Hepatic stellate cell (primary cell): ENCODE results near the gene TBC1D8.

Source experiments
- DNase-seq: peaks from one replicate; pipeline ENCODE4 v3.0.0; 2011; ENCODE audit warnings: low spot score

TBC1D8 gene

DNA sequence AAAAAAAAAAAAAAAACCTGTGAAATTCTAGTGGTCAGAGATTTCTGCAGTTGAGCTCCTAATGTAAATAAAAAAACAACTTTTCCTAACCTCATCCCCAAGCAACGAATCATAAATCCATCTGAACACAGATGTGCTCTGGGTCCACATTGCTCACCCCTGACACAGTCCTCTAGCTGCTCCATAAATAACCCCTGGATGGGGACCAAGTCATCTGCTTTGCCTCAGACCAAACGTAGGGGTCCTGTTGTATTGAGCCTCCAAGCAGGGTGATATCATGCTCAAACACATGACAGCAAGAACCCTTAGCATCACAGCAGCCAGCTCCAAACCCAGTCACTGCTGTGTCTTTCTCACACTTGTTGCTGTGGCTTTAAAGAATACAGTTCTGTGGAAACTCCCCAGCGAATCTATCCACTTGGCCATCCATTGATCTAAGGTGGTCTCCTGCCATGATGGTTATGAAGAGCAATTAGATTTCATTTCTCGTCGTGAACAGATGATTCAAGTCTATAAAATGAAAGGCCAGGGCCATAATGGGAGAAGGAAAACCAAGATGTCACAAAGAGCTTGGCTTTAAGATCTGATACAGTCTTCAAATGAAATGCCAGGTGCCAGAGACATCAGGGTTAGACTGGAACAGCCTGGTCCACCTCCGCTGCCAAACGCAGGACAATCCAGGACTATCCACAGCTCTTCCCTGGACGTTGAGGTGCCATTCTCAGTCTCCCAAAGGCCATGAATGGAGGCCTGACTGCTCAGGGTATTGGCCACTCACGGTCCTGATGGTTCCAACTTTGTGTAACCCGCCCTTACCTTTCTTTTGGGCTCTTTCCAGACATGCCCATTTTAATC is 39.0 kb downstream of the TBC1D8 start:
- DNase-seq, result peak; percentile 89

GRCh38 chr2:101111262-101111838 is 39.8 kb downstream of the TBC1D8 start:
- no peak for DNase-seq

GRCh38 chr2:101109451-101110118 is 41.6 kb downstream of the TBC1D8 start:
- DNase-seq, result no peak

- no peak for DNase-seq
Measured at GRCh38 chr2:101108357-101108756, 42.8 kb downstream of the TBC1D8 start.

GRCh38 chr2:101107241-101107640 is 43.9 kb downstream of the TBC1D8 start:
- DNase-seq, result no peak

DNA sequence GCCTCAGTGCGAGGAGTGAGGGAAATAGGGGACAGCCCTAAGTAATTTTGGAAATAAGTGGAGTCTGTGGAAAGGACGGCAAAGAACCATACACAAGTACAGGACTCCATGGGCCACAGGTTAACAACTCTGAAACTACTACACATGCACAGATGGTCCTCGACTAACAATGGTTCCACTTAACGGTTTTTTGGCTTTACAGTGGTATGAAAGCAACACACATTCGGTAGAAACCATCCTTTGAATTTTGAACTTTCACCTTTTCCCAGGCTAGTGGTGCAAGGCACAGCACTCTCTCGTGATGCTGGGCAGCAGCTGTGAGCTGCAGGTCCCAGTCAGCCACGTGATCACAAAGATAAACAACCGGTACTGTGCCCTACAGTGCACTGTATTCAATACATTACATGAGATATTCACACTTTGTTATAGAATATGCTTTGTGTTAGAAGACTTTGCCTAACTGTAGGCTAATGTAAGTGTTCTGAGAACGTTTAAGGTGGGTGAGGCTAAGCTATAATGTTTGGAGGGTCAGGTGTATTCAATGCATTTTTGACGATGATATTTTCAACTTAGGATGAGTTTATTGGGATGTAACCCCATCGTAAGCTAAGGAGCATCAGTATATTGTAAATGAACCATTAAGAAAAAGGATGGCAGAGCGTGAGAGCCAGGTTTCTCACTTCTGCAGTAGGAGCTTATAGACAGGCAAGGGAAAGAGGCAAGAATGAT is 44.6 kb downstream of the TBC1D8 start:
- DNase-seq, result no peak

DNA sequence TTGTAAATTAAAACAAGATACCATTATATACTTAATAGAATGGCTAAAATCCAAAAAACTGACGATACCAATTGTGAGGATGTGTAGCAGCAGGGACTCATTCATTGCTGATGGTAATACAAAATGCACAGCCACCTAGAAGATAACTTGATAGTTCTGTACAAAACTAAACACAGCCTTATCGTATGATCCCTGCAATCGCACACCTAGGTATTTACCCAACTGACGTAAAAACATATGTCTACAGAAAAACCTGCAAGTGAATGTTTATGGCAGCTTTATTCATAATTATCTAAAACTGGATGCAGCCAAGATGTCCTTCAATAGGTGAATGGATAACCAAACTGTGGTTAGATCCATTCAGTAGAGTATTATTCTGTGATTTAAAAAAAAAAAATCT is 45.5 kb downstream of the TBC1D8 start:
- no peak for DNase-seq

- DNase-seq, result no peak
Measured at GRCh38 chr2:101097638-101098037, 53.5 kb downstream of the TBC1D8 start.

- DNase-seq, result no peak
Measured at GRCh38 chr2:101096619-101097142, 54.5 kb downstream of the TBC1D8 start.

DNA sequence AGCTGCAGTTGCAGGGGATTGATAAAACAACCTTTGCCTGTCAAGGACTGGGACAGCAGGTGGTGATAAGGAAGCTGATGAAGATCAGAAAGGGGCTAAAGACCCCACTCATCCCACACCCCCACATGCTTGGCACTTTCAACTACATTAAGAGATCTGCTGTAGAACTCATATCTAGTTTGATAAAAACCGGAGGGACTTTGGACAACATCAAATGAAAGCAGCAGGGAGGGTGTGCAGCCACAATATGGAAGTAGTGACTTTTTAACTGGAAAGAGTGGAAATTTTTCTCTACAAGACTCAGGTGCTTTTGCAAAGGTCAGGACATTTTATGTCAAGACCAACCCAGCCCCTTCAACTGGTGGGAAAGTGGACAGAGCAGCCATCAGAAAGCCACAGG is 56.8 kb downstream of the TBC1D8 start:
- DNase-seq, result no peak

DNA sequence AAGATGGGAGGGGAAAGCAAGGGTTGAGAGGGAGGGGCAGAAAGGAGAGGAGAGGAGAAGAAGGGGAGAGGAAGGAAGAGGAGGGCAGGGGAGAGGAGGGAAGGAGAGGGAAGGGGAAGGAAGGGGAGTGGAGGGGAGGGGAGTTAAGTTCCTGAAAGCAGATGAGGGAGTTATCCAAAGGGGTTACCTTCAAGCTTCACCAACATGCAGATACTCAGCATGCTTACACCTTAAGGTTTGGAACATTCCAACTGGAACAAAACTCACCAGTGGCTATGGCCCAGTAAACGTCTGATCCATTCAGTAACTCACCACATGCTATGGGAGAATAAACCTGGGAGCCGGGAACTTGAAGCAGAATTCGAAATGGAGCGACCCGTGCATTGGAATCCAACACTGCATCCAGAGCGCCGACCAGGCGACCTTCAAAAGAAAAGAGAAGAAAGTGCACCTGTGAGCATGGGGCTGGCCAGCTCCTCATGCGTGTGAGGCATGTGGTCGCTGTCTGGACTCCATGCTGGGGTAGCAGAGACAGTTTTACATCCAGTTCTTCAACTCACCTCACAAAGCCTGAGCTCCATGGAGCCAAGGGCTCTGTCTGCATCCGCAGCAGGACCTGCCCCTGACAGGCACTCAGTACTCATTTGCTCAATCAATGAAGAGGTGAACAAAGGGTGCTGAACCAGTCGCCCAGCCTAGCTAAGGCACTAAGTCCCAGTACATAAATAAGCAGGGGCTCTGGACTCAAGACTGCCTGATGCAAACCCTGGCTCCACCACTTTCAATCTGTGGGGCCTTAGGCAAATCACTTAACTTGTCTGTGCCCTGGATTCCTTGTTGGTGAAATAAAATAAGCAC is 61.0 kb downstream of the TBC1D8 start:
- DNase-seq, result no peak

GRCh38 chr2:101089419-101089818 is 61.8 kb downstream of the TBC1D8 start:
- DNase-seq, result no peak

DNA sequence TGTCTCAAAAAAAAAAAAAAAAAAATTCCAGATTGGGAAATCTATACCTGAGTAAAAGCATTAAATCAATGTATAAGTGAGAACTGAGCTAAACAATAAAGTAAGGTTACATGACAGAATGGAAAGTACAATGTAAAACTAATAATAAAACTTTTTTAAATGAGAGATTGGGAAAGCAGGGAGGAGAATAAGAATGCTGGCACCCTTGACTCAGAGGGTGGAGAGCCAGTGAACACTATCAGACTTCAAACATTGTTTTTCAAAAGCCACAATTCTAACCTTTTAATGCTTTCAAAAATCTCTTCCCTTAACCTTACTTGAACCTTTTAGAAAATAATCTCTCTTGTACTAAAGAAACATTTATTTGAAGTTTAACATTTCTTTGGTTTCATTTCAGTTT is 63.5 kb downstream of the TBC1D8 start:
- no peak for DNase-seq

- no peak for DNase-seq
Measured at GRCh38 chr2:101083613-101084012, 67.6 kb downstream of the TBC1D8 start.

DNA sequence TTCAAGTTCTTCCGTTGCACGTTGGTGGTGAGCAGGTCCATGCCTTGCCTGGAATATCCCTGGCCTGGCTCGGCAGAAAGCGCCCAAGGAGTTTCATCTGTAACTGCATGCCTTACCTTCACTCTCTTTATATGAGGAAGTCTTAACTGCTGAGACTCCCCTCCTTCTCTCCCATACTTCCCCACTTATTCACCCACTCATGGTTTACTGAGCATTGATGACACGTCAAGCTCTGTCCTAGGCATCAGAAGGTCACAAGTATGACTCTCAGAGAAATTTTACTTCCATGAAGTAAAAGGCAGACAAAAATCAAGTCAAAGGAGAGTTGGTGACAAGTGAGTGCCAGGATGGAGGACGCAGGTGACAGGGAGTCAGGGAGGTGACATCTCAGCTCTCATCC is 68.2 kb downstream of the TBC1D8 start:
- no peak for DNase-seq

DNA sequence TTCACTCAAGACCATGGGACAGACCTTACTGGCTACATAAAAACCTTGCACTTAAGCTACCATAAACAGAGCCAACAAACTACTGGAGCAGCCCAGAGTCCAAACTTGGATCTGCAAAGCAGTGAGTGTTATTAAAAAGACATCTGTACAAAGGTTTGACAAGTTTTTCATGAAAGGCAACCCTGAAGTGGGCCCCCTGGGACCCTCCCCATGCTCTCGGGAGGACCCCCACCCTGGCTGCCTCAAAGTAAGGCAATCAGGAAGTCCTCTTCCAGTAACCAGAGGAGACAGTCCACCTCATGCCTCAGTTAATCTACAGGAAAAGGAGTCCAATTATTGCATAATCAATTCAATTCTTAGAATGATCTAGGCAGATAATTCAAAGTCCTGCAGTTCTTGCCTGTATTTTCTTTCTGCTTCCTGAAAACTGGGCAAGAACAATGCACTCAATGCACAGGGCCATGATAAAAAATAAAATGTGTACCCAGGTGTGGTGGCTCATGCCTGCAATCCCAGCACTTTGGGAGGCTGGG is 69.7 kb downstream of the TBC1D8 start:
- DNase-seq, result no peak

- no peak for DNase-seq
Measured at GRCh38 chr2:101080211-101081068, 70.7 kb downstream of the TBC1D8 start.

DNA sequence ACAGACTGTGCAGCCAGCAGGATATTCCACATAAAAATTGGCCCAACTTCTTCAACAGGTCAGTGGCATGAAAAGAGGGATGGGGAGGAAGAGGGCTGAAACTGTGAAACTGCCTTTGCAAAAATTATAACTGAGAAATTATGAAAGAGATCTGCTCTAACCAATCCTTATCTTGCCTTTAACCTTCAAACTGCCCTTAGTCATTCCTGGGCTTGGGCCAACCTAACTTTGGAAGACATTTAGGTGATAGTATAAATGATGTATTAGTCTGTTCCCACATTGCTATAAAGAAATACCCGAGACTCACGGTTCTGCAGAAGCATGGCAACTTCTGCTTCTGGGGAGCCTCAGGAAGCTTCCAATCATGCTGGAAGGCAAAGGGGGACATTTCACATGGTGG is 74.6 kb downstream of the TBC1D8 start:
- no peak for DNase-seq

GRCh38 chr2:101064868-101065549 is 86.2 kb downstream of the TBC1D8 start:
- DNase-seq, result peak; percentile 41

- no peak for DNase-seq
Measured at GRCh38 chr2:101064505-101064867, 86.7 kb downstream of the TBC1D8 start.
